NCI-H2196 (cell line): Measurements from ENCODE around the gene PGLYRP3.

ENCODE experiments used
- DNase-seq: peaks from one replicate; lab custom pipeline; 2025; ENCODE audit not compliant: unreplicated experiment; lab: John Stamatoyannopoulos, UW

PGLYRP3 gene

GRCh38 chr1:153261281-153262069 lies 51.3 kb downstream of the PGLYRP3 start:
- no peak for DNase-seq

DNA sequence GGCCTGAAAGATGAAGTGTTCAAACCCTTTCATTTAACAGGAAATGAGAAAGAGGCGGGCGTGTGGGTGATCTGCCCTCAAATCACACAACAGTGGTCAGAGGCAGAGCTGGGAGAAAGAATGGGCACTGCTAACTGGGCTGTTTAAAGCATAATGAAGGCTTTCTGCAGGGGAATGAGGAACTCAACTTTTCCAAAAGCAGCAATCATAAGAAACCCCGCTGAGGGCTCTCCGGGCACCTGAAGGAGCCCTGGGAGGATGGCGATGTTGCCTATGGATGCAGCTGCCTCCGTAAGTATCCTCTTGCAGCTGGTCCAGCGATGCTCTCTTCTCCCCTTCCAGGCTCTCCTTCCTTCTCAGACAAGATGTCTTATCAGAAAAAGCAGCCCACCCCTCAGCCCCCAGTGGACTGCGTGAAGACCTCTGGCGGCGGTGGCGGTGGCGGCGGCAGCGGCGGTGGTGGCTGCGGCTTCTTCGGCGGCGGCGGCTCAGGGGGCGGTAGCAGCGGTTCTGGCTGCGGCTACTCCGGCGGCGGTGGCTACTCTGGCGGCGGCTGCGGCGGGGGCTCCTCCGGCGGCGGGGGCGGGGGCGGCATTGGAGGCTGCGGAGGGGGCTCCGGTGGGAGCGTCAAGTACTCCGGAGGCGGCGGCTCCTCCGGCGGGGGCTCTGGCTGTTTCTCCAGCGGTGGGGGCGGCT lies 52.0 kb downstream of the PGLYRP3 start:
- DNase-seq, result no peak

DNA sequence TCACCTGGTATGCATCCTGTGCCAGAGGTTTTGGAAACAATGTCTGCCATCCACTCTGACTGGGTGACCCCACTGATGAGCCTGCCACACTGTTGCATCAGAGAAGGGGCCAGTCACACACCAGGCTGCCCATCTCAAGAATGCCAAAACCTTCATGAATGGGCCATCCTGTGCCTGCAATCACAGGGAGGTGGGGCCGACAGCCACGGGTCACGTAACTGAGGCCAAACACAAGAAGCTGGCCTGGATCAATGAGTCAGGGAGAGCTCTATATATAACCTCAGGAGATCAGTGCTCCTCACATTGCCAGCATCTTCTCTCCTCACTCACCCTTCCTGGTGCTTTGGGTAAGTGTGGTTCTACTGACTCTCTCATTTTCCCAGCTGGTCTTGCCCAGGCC lies 53.4 kb downstream of the PGLYRP3 start, which contains the start of gene LORICRIN:
LORICRIN (plus strand) TSS at position 301 of the 400 bp plus-strand sequence. CDS start 1,263 bp downstream, outside the sequence.
- no peak for DNase-seq

DNA sequence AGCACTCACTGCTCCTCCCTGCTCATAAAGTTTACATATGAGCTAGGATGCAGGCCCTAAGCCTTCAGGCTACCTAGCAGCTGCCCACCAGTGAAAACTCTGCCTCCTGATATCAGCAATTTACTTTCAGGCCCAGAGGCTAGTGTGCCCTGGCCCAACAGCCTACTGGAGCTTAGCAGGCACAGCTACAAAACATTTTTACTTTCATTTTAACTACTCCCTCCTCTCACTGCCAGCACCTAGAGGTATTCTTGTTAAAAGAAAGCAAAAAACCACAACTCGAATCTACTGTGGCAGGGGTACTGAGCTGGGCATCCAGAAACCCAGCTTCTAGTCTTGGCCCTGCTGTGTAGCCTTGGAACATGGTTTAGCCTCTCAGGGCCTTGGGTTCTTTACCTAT lies 59.1 kb downstream of the PGLYRP3 start:
- DNase-seq, result no peak

GRCh38 chr1:153253076-153253475 lies 59.7 kb downstream of the PGLYRP3 start:
- DNase-seq, result no peak

DNA sequence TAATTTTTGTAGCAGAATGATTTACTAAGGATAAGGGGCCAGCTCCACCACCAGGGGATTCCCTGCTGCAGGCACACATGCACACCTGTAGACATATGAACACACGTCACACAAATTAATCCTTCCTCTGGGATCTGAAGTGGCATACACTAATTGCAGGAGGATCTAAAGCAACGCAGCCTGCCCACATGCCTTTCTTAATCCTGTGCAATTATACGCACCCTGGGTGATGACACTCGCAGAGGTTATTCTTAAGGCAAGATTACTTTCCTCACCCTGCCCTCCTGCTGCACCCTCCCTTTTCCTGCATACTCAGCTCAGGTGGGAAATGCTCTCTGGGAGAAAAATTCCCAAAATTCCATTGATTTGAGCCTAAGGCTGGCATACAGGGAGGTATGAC lies 60.8 kb downstream of the PGLYRP3 start:
- DNase-seq, result no peak

GRCh38 chr1:153251562-153251961 lies 61.2 kb downstream of the PGLYRP3 start:
- DNase-seq, result no peak

GRCh38 chr1:153251087-153251486 lies 61.7 kb downstream of the PGLYRP3 start:
- no peak for DNase-seq

- no peak for DNase-seq
Observed at GRCh38 chr1:153250166-153250565, 62.6 kb downstream of the PGLYRP3 start.

DNA sequence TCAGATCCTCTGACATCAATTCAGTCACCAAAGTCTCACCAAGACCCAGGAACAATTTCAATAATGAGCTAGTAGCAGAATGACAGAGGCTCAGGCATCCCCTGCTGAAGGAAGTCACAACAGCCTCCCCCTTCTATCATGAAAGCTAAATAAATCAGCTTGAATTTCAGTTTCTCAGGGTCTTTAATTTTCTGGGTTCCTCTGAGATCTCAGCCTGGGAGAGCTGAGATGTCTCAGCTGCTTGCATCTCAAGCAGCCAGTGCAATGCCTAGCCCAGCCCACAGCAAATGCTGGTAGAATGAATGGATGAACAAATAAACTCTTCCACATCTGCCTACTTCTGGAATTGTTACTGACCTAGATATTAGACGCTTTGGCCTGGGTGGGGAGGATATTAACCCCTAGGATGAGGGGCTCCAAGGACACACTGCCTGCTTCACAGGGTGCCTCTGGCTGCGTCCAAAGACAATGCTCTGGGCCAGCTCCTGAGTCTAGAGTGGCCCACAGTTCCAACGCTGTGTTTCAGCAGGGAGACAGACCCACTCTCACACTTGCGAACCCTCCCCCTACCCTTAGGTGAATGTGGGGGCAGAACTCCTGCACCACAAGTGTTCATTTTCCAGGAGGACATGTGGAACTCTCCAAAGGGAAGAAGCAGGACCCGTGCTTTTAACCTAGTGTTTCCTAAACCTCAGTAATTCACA lies 64.4 kb downstream of the PGLYRP3 start:
- no peak for DNase-seq
